Measurements from ENCODE around the gene AMD1.
"Not testable (repeated sequence)": the region's sequence is repeated elsewhere in the genome, so short reads cannot be mapped to it uniquely, and the experiment has no call there.

Gene AMD1

DNA sequence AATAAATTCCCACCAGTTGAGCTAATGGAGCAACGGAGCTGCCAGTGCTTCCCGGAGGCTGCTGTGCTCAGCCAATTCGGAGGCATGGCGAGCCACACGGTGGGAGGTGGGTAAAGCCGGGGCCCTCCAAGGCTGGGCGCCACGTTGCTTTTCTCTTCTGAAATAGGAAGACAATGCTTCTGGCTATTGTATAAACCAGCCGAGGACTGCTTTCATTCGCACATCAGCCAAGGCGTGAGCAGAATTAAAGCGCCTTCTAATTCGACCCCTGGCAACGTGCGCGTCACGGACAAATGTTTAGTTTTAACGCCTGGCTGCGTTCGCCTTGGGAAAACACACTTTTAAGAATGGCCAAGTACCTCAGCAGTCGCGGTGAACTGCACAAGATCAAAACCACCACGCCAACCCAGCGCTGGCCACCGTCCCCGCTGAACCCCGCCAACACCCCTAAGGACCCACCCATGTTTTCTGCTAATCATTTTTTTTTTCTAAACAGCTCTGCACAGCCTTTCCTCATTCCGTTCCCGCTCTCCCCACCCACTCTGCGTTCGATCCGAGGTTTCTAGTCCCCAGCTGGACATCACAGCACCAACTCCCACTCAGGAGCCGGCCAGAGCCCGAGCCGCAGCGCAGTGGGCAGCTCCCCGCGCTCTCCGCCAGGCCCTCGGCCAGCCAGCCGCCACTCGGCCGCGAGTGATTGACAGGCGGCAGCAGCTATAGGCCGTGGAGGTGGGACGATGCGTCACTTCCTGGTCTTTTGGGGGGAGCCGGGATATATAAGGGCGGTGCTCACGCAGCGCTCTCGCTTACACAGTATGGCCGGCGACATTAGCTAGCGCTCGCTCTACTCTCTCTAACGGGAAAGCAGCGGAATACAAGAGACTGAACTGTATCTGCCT, at the start of gene AMD1:
Gene AMD1 (plus strand): TSS at position 805 of the 899 bp plus-strand sequence. CDS start 321 bp downstream, outside the sequence.
- peak; percentile 98 for DNase-seq

DNA sequence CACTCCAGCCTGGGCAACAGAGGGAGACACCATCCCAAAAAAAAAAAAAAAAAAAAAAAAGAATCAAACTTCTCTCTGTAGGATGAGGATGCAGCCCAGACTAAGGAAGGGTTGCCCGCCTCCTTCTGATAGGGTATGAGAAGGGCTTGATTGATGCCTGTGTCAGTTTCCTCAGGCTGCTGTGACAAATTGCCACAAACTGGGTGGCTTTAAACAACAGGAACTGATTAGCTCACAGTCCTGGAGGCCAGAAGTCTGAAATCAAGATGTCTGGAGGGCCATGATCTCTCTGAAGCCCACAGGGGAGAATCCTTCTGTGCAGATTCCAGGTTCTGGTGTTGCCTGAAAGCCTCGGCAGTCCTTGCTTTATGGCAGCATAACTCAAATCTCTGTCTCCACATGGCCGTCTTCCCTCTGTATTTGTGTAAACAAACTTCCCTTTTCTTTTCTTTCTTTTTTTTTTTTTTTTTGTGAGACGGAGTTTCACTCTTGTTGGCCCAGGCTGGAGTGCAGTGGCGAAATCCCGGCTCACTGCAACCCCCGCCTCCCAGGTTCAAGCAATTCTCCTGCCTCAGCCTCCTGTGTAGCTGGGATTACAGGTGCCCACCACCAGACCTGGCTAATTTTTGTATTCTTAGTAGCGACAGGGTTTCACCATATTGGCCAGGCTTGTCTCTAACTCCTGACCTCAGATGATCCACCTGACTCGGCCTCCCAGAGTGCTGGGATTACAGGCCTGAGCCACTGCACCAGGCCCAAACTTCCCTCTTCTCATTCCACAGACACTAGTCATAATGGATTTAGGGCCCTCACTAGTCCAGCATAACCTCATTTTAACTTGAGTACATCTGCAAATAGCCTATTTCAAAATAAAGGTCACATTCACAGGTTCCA, 48.1 kb upstream of the AMD1 start:
- no peak for DNase-seq

DNA sequence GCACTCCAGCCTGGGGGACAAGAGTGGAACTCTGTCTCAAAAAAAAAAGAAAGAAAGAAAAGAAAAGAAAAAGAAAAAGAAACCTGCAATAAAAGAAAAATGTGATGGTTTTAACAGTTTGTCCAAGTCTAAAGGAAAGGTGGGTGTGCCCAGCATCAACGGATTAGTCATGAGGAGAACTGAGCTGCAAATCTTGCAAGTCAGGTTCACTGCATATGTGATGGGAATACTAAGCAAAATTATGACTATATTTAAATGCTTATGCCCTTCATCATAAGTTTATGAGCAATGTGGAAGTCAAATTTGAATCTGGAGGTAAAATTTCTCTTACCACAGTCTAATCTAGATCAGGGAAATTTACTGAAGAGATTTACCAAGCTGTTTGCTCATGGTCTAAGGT, 46.2 kb upstream of the AMD1 start:
- DNase-seq: no peak

DNA sequence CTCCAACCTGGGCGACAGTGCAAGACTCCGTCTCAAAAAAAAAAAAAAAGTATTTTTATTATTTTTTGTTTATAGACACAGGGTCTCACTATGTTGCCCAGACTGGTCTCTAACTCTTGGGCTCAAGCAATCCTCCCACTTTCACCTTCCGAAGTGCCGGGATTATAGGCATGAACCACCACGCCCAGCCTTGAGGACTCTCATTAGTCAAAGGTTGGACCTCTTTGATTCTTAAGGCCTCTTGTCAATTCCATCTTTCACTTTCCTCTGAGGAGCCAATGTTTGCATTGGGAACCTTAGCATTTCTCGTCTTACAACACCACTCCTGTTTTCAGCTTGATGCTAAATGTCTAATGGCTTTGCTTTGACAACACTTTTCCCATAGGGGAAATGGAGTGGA, 43.2 kb upstream of the AMD1 start:
- DNase-seq: no peak

DNA sequence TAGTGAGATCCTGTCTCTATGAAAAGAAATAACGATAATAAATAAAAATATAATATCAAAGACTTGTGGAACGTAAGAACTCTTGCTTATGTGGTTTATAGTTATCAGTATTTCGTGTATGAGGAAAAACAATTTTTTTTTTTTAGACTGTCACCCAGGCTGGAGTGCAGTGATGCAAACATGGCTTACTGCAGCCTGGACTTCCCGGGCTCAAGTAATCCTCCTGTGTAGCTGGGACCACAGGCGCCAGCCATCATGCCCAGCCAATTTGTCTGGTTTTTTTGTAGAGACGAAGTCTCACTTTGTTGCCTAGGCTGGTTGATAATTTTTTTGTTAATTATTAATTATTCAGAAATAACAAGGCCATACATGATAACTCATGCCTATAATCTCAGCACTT, 40.8 kb upstream of the AMD1 start:
- no peak for DNase-seq

DNA sequence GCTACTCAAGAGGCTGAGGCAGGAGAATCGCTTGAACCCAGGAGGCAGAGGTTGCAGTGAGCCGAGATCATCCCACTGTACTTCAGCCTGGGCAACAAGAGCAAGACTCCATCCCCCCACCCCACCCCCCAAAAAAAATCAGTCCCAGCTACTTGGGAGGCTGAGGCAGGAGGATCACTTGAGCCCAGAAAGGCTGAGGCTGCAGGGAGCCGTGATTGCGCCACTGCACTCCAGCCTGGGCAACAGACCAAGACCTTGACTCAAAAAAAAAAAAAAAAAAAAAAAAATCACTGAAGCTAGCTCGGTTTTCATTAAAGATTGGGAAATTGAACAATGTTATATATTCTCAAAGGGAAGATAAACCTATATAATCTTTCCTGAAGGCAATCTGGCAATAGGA, 38.8 kb upstream of the AMD1 start:
- DNase-seq: not testable (repeated sequence)

- no peak for DNase-seq
These were observed 33.3 kb upstream of the AMD1 start for GRCh38 chr6:110841266-110841665.

- no peak for DNase-seq
These were observed 24.8 kb upstream of the AMD1 start for GRCh38 chr6:110849781-110850180.

GRCh38 chr6:110852773-110853172, 21.8 kb upstream of the AMD1 start:
- DNase-seq: no peak

- no peak for DNase-seq
These were observed 20.7 kb upstream of the AMD1 start for GRCh38 chr6:110853754-110854477.

GRCh38 chr6:110856296-110856695, 18.3 kb upstream of the AMD1 start:
- DNase-seq: no peak

DNA sequence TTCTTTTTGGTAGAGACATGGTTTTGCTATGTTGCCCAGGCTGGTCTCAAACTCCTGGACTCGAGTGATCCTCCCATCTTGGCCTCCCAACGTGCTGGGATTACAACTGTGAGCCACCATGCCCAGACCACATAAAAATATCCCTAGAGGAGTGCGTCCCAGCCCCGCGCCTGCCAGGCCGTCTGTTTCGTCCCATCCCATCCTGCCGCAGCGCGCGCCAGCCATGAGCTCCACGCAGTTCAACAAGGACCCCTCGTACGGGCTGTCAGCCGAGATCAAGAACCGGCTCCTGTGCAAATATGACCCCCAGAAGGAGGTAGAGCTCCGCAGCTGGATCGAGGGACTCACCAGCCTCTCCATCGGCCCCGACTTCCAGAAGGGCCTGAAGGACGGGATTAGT, 16.6 kb upstream of the AMD1 start:
- DNase-seq: no peak

DNA sequence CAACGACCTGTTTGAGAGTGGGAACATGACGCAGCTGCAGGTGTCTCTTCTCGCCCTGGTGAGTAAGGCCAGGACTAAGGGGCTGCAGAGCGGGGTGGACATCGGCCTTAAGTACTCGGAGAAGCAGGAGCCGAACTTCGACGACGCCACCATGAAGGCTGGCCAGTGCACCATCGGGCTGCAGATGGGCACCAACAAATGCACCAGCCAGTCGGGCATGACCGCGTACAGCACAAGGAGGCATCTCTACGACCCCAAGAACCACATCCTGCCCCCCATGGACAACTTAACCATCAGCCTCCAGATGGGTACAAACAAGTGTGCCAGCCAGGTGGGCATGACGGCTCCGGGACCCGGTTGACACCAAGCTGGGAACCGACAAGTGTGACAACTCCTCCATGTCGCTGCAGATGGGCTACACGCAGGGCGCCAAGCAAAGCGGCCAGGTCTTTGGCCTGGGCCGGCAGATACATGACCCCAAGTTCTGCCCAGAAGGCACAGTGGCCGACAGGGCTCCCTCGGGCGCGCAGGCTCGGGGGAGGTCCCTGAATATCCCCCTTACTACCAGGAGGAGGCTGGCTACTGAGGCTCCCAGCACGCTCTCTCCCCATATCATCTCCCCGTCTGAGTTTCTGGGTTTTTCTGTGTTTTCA, 15.9 kb upstream of the AMD1 start:
- no peak for DNase-seq

GRCh38 chr6:110859335-110859792, 15.2 kb upstream of the AMD1 start:
- DNase-seq: peak; percentile 14

- DNase-seq: no peak
These were observed 9.8 kb upstream of the AMD1 start for GRCh38 chr6:110864824-110865223.

- DNase-seq: peak; percentile 31
These were observed 429 bp downstream of the AMD1 start for GRCh38 chr6:110874880-110875547.

DNA sequence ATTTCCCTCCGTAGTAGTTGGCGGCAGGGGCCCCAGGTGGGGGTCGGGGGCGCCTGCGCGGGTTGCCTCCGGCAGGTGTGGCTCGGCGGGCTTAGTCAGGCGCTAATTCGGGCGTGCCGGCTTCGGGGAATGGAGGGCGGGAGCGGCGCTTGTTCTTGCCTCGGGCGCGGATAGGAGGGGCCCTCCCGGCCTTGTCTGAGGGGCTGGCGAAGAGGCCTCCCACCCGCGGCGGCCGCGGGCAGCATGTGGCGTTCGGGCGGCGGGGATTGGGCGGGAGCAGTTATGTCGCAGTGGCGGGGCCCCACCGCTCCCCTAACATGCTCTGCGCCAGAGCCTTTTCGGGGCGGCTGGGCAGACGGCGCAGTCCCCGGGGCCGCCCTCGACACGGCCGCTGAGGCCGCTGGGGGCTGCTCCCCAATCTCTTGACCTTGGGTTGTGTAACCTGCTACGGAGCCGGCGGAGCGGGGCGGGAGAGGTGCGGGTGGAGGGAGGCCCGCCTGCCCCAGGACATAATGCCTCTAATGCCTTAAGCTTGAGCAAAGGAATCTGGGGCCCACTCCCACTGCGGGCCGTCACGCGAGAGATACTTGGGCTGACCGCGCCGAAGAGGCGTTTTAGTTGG, 1.1 kb downstream of the AMD1 start:
- peak; percentile 40 for DNase-seq

DNA sequence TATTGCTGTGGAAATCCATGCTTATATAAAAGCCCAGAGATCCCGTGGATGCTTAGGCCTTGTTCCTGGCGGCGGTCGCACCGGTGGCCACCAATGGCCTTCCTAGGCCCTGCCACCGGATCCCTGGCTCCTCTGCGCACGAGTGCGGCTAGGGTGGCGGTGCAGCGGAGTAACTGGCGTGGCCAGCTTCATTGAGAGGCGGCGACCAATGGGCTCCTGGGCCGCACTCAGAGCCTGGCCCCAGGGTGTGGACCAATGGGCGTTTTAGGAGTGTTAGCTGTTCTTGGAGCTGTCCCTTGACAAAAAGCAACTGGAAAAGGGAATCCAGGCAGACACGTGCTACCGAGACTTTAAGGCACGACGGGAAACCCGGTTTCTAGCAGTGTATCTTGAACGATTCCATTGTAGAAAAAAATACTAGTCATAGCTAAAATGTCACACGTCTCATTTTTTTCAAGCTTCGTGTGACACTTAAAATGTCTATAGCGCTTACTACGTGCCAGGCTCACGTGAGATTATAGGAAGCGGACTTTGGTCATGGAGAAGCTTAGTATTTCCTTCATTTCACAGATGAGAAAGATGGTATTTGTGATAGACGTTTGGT, 1.7 kb downstream of the AMD1 start:
- DNase-seq: peak; percentile 86

DNA sequence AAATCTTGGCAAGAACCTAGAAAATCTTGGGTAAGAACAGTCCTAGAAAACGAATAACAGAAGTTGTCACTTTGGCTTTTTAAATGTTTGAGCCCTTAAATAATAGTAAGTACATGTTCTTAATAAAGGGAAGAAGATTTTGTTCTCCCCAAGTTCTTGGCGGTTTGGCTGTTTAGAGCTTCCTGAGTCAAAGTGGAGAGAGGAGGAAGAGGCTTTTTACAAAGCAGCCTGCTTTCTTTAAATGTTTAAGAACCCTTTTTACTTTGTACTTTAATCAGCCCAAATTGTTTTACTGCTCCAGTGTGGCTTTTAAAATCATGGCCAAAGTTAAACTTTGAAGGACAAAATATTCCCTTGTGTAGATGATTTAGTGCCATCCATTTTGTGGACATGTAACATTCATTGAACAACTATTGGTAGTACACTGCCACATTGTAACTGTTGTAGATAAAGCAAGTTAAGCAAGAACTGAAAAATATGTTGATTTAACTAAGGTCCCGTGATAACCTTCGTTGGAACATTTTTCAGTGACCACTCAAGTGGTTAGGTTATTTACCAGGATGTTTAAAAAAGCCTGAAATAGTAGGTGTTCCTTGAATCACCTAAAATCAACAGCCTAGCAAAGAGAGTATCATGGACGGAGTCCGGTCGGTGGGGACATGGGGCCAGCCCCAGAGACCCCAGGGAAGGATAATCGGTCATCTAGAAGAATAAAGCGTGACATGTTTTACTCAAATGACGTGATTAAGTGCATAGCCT, 2.4 kb downstream of the AMD1 start:
- DNase-seq: peak; percentile 50

GRCh38 chr6:110877569-110877968, 3.0 kb downstream of the AMD1 start:
- DNase-seq: no peak

Data from midbrain (tissue), 1 donor.